ENCODE results near the gene HNRNPL.

DNA sequence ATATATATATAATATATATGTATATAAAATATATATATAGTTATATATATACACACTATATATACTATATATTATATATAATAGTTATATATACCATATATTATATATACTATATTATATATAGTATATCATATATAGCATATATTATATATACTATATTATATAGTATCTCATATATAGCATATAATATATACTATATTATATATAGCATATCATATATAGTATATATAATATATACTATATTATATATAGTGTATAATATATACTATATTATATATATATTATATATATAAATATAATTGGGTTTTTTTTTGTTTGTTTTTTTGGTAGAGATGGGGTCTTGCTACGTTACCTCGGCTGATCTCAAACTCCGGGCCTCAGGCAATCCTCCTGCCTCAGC is 11.6 kb upstream of the HNRNPL start:
- TF ChIP-seq, protein P1, sequence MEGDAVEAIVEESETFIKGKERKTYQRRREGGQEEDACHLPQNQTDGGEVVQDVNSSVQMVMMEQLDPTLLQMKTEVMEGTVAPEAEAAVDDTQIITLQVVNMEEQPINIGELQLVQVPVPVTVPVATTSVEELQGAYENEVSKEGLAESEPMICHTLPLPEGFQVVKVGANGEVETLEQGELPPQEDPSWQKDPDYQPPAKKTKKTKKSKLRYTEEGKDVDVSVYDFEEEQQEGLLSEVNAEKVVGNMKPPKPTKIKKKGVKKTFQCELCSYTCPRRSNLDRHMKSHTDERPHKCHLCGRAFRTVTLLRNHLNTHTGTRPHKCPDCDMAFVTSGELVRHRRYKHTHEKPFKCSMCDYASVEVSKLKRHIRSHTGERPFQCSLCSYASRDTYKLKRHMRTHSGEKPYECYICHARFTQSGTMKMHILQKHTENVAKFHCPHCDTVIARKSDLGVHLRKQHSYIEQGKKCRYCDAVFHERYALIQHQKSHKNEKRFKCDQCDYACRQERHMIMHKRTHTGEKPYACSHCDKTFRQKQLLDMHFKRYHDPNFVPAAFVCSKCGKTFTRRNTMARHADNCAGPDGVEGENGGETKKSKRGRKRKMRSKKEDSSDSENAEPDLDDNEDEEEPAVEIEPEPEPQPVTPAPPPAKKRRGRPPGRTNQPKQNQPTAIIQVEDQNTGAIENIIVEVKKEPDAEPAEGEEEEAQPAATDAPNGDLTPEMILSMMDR (IDR thresholded peaks at IDR 0.05; ENCODE audit: low read depth, low read length) = no peak
- TF ChIP-seq POLR2A (IDR thresholded peaks at IDR 0.05; ENCODE audit: extremely low read depth, insufficient read length) = no peak
- TF ChIP-seq, protein P2, sequence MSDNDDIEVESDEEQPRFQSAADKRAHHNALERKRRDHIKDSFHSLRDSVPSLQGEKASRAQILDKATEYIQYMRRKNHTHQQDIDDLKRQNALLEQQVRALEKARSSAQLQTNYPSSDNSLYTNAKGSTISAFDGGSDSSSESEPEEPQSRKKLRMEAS (IDR thresholded peaks at IDR 0.05; ENCODE audit: low read depth, low read length) = no peak
